Liver (tissue), 3 donors: ENCODE data around the gene RHOU.

Experiments used
- CTCF ChIP-seq: fragments of 150-350 bp; IDR thresholded peaks from 2 replicates; pipeline ENCODE4 v1.5.1; 2017; ENCODE audit warnings: improper control_type of control experiment, low read depth, low read length; ENCODE audit not compliant: missing input control
- FOXA2 ChIP-seq: IDR thresholded peaks from 2 replicates; pipeline ENCODE4 v1.6.1; 2016; ENCODE audit warnings: antibody characterized with exemption
- GABPA ChIP-seq, 2 donors: IDR thresholded peaks in 1 of 2; conservative IDR thresholded peaks in 1 of 2; 2 replicates each; pipeline ENCODE4 v1.6.1; 2016; ENCODE audit warnings: antibody characterized with exemption in 2 of 2, mild to moderate bottlenecking in 1 of 2, moderate library complexity in 1 of 2
- HNF4A ChIP-seq, 2 donors: conservative IDR thresholded peaks; 2 replicates each; pipeline ENCODE4 v1.6.1; 2016; ENCODE audit warnings: antibody characterized with exemption in 2 of 2, mild to moderate bottlenecking in 2 of 2
- HNF4G ChIP-seq: IDR thresholded peaks from 2 replicates; pipeline ENCODE4 v1.6.1; 2016; ENCODE audit warnings: antibody characterized with exemption
- MAX ChIP-seq: IDR thresholded peaks from 2 replicates; pipeline ENCODE4 v1.6.1; 2016; ENCODE audit warnings: antibody characterized with exemption
- RAD21 ChIP-seq, 2 donors: IDR thresholded peaks; 2 replicates each; pipeline ENCODE4 v1.6.1; 2016; ENCODE audit warnings: antibody characterized with exemption in 2 of 2, mild to moderate bottlenecking in 2 of 2
- REST ChIP-seq: IDR thresholded peaks from 2 replicates; pipeline ENCODE4 v1.6.1; 2016; ENCODE audit warnings: antibody characterized with exemption, mild to moderate bottlenecking
- RXRA ChIP-seq, 2 donors: IDR thresholded peaks; 2 replicates each; pipeline ENCODE4 v1.6.1; 2017 to 2018; ENCODE audit warnings: antibody characterized with exemption in 2 of 2, mild to moderate bottlenecking in 1 of 2
- SP1 ChIP-seq: IDR thresholded peaks from 2 replicates; pipeline ENCODE4 v1.6.1; 2018; ENCODE audit warnings: antibody characterized with exemption, mild to moderate bottlenecking
- TAF1 ChIP-seq: conservative IDR thresholded peaks from 2 replicates; pipeline ENCODE4 v1.6.1; 2016; ENCODE audit warnings: antibody characterized with exemption, mild to moderate bottlenecking
- YY1 ChIP-seq: IDR thresholded peaks from 2 replicates; pipeline ENCODE4 v1.6.1; 2016; ENCODE audit warnings: antibody characterized with exemption, mild to moderate bottlenecking
- ZBTB33 ChIP-seq: IDR thresholded peaks from 2 replicates; pipeline ENCODE4 v1.6.1; 2016; ENCODE audit warnings: antibody characterized with exemption
- donor health status: healthy.
- donor health status: healthy.

- TF ChIP-seq CTCF (no peak), HNF4A (conservative IDR thresholded peaks at IDR 0.05) (peak; percentile 89 to 90), SP1 (peak; percentile 79), REST (no peak), RAD21 (IDR thresholded peaks at IDR 0.05) (peak in 1 of 2 donors; percentile 67), GABPA (IDR thresholded peaks at IDR 0.05 in 1 of 2, conservative IDR thresholded peaks at IDR 0.05 in 1 of 2) (no peak), TAF1 (no peak), MAX (no peak), YY1 (no peak), ZBTB33 (no peak), FOXA2 (no peak), RXRA (IDR thresholded peaks at IDR 0.05) (peak; percentile 36 to 41), HNF4G (no peak)
Measured at GRCh38 chr1:228782662-228783417, 47.6 kb downstream of the RHOU start.
